GM19240 (cell line): ENCODE results near the gene NKPD1.
"Not testable (repeated sequence)": the region's sequence is repeated elsewhere in the genome, so short reads cannot be mapped to it uniquely, and the experiment has no call there.

ENCODE experiments used
- DNase-seq: peaks from one replicate; pipeline ENCODE4 v3.0.0; 2011; ENCODE audit warnings: low spot score; ENCODE audit not compliant: insufficient read length

NKPD1 gene

DNA sequence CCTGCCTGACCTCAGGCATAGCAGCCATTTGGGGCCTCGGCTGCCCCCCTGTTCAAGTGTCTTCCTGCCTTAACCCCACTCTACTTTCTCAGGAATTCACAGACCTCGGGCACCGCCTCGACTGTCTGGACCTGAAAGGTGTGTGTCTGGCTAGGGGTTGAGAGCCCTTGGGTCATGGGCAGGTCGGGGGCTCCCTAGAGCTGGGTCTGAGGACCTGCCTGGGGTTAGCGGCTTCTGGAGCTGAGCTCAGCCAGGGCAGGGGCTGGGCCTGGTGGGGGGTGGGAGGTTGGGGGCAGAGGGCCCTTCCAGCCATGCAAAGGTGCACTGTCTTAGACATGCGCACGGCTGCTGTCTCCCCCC is 20.7 kb downstream of the NKPD1 start:
- no peak for DNase-seq

DNA sequence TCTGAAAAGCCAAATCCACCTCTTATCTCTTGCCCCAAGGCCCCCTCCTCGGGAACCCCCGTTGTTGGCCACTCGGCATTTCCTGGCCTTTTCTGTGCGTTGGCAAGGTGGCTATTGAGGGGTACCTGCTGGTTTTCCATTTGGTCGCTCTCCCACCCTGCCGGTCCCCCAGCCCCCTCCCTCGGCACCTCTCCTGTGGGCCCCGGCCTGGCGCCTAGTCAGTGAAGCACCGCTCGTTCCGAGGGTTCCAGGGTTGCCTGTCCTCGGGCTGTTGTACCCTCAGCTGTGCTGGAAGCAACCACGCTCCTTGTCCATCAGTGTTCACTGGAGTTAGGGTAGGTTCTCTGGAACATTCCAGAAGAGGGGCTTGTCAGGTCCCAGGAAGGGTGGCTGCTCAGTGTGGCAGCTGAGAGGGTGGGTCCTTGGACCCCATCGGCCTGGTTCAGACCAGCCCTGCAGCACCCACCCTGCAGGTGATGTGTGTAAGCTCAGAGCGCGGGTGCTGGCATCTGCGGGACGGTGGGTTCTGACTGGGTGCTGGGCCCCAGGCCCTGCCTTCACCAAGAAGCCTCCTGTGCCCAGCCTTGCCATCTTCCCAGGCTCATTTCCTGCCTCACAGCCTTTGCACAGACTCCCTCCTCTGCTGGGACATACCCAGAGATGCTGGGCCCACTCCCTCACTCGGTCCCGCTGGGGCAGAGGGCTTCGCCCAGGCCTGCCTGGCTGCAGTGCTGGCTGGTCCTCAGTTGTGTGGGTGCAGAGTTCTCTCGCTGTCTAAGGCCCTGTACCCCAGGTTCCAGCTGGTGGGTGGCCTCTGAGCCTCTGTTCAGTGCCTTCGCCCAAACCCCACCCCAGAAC is 21.3 kb downstream of the NKPD1 start:
- DNase-seq = no peak

DNA sequence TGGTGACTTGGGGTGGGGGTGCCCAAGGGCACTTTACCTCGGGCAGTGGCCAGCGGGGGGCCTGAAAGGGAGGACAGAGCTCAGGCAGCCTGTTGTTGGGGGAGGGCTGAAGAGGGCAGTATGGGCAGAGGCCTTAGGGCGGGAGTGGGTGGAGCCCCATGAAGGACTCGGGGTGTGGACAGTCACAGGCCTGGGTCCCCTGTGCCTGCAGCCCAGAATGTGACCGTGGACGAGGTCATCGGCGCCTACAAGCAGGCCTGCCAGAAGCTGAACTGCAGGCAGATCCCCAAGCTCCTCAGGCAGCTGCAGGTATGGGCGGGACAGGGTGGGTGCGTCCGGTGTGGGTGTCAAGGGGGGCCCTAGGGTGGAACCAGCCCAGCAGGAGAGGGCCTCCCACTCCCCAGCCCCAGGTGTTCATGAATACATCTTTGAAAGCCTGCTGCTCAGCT is 22.5 kb downstream of the NKPD1 start:
- DNase-seq = no peak

DNA sequence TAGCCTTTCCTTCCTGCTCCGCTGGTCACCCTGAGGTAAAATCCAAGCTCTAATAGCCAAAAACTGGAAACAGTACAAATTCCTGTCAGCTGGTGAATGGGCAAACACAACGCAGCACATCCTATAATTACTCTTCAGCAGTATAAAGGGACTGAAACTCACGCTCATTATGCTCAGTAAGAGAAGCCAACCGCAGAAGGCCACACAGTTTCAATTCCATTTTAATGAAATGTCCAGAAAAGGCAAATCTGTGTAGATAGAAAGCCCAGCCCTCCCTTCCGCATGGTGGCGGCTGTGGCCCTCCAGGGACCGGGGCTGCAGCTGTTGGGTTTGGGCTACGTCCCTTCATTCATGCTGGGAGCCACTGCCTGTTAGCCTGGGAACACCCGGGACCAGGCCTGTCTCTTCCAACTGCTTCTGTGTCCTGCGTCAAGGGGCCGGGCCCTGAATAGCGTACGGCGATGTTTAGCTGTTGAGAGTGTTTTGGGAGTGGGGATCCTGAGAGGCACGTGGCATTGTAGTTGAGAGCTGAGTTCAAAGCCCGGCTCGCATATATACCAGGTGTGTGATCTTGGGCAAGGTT is 23.5 kb downstream of the NKPD1 start:
- DNase-seq = peak; percentile 92

DNA sequence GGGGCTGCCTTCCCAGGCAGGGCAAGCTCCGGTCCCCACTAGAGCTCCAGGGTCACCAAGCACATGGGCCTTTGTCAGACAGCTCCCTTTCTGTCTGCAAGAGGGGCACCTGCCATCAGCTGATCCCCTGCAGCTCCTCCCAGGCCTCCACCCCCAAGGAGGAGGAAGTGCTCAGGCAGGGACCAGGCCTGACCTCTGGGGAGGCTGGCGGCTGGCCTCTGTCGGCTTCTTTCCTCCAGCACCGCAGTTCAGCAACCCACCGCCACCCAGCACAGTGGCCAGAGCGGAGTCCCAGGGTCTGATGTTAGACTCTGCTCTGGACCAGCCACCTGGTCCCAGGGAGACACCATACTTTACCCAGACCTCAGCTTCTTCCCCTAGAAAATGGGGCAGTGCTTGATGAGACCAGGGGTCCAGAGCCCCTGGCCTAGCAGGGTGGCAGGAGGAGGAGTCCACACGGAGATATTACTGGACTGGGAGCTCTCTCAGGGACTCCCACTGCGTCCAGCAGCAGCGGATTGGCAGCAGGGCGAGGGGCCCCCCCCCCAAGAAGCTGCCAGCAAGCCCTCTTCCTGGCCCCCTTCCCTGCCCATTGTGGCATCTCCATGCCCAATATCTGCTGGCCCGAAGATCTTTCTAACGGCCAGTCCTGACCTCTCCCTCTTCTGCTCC is 24.1 kb downstream of the NKPD1 start:
- DNase-seq = peak; percentile 77

DNA sequence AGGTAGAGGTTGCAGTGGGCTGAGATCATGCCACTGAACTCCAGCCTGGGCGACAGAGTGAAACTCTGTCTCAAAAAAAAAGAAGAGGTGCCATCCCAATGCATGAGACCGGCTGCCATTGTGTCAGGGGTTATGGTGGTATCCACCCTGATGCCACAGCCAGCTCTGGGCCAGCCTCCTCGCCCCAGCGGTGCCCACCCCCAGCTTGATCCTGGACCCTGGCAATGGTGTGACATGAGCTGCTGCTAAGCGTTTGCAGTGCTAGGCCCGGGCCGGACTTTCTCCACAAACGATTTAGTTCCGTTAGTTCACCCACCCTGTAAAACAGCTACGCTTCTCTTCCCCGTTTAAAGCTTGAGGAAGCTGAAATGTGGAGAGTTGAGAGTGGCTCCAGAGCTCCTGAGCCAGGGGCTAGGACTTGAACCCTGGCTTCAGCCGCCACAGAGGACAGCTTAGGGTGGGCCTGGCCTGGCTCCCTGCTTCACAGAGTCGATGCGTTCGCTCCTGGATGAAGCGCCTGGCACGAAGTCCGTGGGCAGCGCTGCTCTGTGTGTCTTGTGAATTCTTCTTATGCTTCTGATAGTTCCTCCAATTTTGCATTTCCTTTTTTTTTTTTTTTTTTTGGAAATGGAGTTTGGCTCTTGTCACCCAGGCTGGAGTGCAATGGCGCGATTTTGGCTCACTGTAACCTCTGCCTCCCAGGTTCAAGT is 25.5 kb downstream of the NKPD1 start:
- no peak for DNase-seq

DNA sequence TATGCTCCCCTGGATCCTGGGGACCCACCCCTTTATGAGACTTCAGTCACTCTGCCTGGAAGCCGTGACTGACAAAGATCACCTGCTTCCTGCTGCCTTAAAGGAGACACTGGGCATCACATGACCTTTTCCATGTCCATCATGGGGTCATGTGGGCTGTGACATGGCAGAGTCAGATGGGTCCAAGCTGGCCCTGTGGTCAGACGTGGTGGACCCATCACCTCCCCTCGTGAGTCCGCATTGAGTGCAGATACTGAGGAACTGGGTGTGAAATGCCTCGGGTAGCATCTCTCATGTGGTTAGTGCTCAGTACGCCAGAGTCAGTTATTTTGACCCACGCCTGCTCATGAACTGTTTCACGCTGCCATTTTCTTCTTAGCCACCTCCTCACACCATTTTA is 27.1 kb downstream of the NKPD1 start:
- DNase-seq = no peak

DNA sequence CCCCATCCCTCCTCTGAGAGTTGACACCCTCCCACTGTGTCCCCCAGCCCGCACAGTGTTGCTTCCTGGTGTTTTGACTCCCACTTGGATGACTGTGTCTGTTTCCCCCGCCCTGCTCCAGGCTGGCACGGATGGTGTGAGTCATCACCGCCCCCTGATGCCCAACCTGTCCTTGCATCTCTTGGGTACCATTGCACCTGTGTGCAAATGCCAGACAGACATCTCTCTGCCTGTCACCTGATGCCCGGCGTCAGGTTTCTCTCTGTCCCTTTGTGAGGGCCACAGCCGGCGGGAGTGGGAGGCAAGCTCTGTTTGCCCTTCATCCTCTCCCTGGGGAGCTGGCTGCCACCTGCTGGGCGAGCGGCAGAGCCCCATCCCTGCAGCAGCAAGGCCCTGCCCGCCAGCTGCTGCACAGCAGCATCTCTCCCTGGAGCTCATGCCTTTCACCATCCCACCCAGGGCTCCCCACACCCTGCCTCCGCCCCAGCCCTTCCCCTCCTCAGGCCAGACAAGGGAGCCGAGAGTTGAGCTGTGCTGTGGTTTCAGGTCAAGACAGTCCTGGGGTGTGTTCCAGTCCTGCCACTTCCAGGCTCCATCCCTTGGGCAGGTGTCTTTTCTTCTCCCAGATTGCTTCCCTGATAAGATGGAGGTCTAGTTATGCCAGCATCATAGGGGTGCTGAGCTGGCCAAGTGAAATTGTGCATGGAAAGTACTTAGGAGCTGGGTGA is 29.7 kb downstream of the NKPD1 start:
- no peak for DNase-seq

DNA sequence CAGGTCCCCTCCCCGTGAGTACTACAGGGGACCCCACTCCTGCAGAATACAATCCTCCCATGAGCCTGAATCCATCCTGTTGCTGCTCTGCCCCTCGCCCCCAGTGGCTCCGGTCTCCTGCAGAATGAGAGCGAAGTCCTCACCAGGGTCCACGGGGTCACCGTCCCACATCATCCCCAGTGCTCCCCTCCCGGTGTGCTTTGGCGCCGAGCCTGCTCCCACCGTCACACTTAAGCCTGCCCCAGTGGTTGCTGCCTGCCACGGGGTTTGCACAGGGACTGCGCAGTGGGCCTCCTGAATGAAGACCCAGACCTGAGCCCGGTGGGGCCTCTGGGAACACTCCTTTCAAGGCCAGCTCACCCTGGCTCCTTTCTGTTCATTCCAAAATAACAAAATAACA is 30.5 kb downstream of the NKPD1 start:
- no peak for DNase-seq

DNA sequence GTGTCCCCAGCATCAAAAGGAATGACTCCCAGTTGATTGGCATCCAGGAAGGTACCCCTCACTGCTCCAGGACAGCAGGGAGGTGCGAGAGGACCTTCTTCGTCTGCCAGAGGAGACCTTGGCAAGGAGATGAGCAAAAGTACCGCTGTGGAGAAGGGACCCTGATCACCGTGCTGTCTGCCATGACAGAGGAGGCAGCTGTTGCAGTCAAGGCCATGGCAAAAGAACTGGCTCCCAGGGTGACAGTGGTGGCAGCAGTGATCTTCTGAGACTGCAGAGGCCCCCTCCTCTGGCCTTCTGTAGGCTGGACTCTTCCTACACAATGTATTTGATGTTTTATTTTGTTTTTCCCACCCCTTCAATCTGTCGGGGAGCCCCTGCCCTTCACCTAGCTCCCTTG is 32.0 kb downstream of the NKPD1 start:
- DNase-seq = no peak

DNA sequence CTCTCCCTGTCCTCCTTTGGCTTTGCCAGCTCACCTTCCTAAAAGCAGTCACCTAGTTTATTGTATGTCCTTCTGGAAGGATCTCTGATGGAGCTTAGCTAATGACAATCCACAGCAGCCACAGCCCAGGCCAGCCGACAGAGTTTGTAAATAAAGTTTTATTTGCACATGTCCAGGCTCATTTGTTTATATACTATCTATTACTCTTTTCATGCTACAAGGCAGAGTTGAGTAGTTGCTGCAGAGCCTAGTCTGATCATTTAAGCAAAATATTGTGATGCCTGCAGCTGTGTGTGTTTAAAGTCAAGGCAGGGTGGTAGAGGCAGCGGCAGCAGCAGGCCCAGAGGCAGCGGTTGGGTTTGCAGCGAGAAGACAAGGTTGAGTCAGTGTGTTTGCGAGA is 32.6 kb downstream of the NKPD1 start:
- DNase-seq = no peak

DNA sequence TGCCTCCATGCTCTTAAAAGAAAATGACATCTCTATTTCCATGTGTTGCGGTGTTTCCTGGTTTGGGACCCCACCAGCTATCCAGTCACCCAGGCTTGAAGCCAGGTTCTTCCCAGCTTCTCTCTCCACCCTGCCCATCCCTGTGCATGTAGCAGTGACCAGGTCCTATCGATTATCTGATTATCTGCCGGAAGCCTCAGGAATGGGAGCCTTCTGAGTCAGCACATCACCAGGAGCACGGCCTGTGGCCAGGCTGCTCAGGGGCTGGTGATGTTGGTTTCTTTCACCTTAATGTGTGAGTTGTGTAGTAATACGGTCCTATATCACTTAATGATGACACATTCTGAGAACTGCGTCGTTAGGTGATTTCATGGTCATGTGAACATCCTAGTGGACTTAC is 34.1 kb downstream of the NKPD1 start:
- DNase-seq = no peak

DNA sequence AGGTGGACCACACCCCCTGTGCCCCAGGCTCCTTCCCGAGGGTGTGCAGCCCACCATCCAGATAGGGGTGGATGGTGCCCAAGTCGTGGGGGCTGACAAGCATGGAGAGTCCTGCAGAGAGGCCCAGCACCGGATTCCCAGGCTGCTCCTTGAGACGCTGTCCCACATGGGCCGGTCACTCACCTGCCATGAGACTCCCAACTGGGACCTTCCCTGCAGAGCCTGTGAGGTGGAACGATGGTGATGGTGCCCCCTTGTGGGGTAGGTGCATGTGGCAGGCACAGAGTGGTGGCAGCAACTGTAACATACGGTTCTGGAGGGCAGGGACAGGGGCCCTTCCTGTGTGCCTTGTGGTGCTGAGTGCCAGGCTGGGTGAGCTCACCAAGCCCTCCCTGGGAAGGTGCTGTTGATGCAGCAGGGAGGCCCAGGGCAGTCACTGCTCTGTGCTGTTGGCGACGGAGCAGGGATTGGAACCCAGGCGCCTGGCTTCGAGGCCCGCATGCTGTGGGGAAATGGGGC is 34.7 kb downstream of the NKPD1 start:
- DNase-seq = no peak

DNA sequence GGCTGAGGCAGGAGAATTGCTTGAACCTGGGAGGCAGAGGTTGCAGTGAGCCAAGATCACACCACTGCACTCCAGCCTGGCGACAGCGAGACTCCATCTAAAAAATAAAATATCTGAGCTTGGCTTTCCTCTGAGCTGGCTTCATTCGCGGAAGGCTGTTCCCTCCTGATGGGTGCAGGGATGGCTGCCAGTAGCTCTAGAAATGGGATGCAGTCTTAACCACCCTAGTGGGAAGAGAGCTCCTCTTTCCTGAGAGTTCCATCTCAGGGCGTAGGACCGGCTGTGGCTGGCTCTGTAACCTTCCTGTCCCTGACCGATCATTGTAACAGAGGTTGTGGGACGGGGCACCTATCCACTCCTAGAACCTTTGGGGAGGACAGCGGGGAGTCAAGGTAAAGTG is 35.4 kb downstream of the NKPD1 start:
- DNase-seq = no peak

DNA sequence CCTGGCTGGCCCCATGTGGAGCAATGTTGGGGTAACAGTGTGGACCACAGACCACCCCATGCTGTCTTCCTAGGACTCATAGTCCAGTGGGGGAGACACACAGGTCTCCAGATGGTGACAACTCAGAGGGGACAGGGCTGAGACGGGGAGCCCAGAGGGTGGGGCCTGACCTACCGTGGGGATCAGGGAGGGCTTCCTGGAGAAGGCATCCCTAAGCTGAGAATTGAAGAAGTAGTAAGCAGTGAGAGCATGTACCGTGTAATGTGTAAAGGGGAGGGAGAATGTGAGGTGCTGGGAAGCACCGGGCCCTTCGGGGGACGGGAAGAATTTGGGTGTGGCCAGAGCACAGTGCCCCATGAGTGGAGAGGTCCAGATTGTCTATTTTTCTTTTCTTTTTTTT is 36.8 kb downstream of the NKPD1 start:
- no peak for DNase-seq

DNA sequence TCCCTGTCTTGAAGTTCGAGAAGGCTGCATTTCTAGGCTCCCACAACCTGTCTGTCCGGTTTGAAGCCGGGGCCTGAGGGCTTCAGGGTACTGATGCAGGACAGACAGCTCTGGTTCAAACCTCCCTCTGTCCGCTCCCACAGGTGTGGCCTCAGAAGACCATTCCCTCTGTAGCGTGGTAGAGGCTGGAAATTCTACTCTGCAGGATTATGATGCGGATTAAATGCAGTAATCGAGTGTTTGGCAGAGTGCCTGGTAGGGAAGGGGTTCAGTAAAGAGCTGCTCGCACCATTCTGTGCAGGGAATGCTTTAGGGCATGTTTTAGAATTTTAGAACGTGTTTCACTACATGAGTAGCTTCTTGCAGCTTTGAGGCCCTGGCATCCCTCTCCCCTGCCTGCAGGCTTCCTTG is 37.3 kb downstream of the NKPD1 start:
- no peak for DNase-seq

DNA sequence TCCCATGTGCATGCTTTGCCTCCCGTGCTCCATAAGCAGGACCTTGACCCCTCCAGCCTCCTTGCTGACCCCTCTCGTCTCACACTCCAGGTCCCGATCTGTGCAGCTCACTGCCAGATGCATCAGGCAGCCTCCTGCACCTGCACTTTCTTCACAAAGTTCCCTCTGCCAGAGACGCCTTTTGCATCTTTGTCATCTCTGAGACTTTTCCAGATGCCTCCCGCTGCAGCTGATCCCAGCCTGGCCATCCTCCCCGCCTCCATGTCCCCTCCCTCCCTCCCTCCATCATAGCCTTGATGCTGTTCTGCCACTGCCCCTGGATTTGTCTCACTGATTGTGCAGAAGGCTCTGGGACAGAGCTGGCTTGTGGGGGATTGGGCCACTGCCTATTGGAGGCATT is 38.0 kb downstream of the NKPD1 start:
- no peak for DNase-seq

DNA sequence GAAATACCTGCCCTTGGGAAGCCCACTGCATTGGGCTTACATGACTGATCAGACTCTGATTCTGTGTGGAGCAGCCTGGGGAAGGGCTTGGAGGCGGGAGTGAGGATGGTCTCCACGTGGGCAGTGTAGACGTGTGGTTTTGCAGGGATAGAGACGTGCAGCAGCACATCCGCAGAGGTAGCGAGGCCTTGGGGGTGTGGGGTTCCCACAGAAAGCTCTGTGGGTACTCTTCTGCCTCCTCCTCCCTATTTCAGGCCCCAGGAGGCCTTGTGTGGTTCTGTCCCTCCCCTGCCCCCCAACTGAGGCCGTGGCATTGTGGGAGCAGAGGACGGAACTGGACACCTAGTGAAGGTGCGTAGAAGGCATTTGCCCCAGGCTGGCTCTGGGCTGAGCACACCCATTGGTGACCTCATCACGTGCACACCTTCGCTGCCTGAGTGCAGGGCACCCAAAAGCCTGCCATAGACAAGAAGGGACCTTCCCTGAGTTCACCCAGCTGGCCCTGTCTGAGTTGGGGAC is 38.9 kb downstream of the NKPD1 start:
- DNase-seq = no peak

DNA sequence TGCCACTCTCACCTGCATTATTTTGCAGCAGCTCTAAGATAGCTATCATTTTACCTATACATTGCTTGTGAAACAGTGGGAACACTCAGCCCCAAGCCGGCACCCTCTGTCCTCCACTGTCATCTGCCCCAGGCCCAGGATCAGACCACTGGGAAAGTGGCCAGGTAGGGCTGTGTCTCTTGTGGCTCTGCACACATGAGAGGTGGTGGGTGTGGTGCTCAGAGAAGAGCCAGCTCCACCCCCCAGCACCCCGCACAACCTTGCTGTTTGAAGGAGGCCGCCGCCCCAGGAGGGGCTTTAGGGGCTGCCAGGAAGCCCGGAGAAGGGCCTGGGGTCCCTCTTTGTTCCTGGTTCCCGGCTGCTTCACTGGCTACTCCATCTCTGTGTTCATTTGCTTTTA is 41.2 kb downstream of the NKPD1 start:
- no peak for DNase-seq

DNA sequence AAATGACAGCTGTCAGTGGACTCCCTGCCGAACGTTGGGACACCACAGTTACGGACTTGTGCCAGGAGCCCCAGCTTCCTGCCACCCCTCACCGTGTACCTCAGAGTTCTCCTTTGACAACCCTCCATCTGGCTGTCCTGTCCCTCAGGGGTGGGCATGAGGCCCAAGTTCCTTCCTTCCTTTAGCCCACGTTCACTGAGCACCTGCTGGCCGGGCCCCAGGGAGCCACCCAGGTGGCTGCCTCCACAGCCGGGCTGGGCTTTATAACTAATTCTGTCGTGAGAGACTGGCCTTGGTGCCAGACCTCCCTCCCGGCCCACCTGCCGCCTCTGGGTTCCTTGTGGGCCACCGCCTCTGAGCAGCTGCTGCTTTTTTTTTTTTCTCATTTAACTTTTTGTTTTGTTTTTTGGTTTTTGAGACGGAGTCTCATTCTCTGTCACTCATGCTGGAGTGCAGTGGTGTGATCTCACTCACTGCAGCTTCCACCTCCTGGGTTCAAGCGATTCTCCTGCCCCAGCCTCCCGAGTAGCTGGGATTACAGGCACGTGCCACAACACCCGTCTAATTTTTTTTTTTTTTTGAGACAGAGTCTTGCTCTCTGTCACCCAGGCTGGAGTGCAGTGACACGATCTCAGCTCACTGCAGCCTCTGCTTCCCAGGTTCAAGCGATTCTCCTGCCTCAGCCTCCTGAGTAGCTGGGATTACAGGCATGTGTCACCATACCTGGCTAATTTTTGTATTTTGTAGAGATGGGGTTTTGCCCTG is 42.0 kb downstream of the NKPD1 start:
- not testable (repeated sequence) for DNase-seq
